ENCODE measurements around the gene IFNA16.

- TF ChIP-seq NFRKB (IDR thresholded peaks at IDR 0.05) (no peak), ZNF384 (IDR thresholded peaks at IDR 0.05) (no peak), SUZ12 (IDR thresholded peaks at IDR 0.05) (no peak), TARDBP (IDR thresholded peaks at IDR 0.05) (no peak), FOXK2 (IDR thresholded peaks at IDR 0.05) (no peak)
Measured at GRCh38 chr9:21251638-21252037, 34.5 kb upstream of the IFNA16 start.

Measured in HEK293T (cell line).